Measurements from ENCODE around the gene EFCAB9.

EFCAB9 gene

DNA sequence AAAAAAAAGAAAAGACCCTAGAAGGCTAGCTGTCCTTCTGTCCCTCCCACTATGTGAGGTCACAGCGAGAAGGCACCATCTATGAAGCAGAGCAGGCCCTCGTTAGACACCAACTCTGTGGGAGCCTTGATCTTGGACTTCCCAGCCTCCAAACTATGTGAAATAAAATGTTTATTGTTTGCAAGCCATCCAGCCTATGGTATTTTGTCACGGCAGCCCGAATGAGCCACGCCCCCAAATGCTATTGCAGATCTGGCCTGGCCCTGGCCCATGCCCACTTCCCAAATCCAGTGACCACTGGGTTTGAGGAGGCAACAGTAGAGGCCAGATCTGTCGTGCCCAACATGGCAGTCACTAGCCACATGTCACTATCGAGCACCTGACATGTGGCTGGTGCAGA is 16.8 kb upstream of the EFCAB9 start:
- no peaks in the 10 kb centered on the region for H3K36me3 ChIP-seq (ENCODE audit: insufficient read depth)
- H2AFZ ChIP-seq (ENCODE audit: low read depth), result no peak overlapping the region
- no peaks in the 10 kb centered on the region for H3K79me2 ChIP-seq (ENCODE audit: insufficient read depth, low read depth)
- TF ChIP-seq, protein P1, sequence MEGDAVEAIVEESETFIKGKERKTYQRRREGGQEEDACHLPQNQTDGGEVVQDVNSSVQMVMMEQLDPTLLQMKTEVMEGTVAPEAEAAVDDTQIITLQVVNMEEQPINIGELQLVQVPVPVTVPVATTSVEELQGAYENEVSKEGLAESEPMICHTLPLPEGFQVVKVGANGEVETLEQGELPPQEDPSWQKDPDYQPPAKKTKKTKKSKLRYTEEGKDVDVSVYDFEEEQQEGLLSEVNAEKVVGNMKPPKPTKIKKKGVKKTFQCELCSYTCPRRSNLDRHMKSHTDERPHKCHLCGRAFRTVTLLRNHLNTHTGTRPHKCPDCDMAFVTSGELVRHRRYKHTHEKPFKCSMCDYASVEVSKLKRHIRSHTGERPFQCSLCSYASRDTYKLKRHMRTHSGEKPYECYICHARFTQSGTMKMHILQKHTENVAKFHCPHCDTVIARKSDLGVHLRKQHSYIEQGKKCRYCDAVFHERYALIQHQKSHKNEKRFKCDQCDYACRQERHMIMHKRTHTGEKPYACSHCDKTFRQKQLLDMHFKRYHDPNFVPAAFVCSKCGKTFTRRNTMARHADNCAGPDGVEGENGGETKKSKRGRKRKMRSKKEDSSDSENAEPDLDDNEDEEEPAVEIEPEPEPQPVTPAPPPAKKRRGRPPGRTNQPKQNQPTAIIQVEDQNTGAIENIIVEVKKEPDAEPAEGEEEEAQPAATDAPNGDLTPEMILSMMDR (conservative IDR thresholded peaks at IDR 0.05; ENCODE audit: low read depth, low read length), result no peak
- H3K4me3 ChIP-seq (IDR thresholded peaks at IDR 0.05; ENCODE audit: insufficient read depth, low read depth, low read length), result no peak overlapping the region
- H3K27me3 ChIP-seq (ENCODE audit: insufficient read depth, low read depth), result no peaks in the 10 kb centered on the region
- no peak overlapping the region for H3K4me2 ChIP-seq
- H3K27ac ChIP-seq, result no peak overlapping the region
- no peaks in the 10 kb centered on the region for H4K20me1 ChIP-seq (ENCODE audit: insufficient read depth)
- peaks cover 57% of the 10 kb centered on the region for H3K4me1 ChIP-seq (ENCODE audit: low read depth, poor library complexity, severe bottlenecking)
- H3K9ac ChIP-seq, result no peak overlapping the region

DNA sequence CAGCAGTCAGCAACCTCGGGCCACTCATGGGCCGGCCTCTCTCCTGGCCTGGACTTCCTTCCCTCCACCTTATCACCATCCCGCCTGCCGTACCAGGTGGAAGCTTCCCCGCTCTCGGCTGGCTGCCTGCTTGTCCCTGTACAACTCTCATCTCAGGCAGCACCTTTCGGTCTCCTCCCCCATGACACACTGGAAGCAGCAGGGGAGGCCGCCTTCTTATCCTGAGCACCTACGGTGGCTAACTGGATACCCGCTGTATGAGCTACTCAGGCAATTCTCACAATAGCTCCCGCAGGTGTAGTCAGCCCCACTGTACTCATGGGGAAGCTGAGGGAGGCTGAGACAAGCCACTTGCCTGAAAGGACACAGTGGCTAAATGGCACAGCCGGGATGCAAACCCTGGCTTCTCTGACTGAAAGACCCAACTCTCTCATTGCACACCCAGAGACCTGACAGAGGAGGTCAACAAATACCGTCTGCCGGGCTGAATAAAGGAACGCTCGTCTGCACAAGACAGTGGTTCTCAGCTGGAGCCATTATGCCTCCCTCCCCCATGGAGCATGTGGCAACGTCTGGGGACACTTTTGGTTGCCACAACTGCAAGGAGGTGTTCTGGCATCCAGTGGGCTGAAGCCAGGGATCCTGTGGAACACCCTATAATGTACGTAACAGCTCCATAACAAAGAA is 15.5 kb upstream of the EFCAB9 start:
- Histone ChIP-seq H3K27me3 (ENCODE audit: insufficient read depth, low read depth) (no peaks in the 10 kb centered on the region), H4K20me1 (ENCODE audit: insufficient read depth) (no peaks in the 10 kb centered on the region), H3K9ac (no peak overlapping the region; the same call in 1 of the 2 replicates), H3K79me2 (ENCODE audit: insufficient read depth, low read depth) (0 out of 2 replicates have a peak, but pooled peaks cover 4% of the 10 kb centered on the region), H3K27ac (peak overlapping the region; percentile 82; the same call in 1 of the 2 replicates), H2AFZ (ENCODE audit: low read depth) (no peak overlapping the region), H3K4me1 (ENCODE audit: low read depth, poor library complexity, severe bottlenecking) (peaks cover 57% of the 10 kb centered on the region), H3K4me3 (IDR thresholded peaks at IDR 0.05; ENCODE audit: insufficient read depth, low read depth, low read length) (no peak overlapping the region), H3K36me3 (ENCODE audit: insufficient read depth) (no peaks in the 10 kb centered on the region), H3K4me2 (peak overlapping the region; percentile 83)
- TF ChIP-seq, protein P1 (conservative IDR thresholded peaks at IDR 0.05; ENCODE audit: low read depth, low read length), result no peak

DNA sequence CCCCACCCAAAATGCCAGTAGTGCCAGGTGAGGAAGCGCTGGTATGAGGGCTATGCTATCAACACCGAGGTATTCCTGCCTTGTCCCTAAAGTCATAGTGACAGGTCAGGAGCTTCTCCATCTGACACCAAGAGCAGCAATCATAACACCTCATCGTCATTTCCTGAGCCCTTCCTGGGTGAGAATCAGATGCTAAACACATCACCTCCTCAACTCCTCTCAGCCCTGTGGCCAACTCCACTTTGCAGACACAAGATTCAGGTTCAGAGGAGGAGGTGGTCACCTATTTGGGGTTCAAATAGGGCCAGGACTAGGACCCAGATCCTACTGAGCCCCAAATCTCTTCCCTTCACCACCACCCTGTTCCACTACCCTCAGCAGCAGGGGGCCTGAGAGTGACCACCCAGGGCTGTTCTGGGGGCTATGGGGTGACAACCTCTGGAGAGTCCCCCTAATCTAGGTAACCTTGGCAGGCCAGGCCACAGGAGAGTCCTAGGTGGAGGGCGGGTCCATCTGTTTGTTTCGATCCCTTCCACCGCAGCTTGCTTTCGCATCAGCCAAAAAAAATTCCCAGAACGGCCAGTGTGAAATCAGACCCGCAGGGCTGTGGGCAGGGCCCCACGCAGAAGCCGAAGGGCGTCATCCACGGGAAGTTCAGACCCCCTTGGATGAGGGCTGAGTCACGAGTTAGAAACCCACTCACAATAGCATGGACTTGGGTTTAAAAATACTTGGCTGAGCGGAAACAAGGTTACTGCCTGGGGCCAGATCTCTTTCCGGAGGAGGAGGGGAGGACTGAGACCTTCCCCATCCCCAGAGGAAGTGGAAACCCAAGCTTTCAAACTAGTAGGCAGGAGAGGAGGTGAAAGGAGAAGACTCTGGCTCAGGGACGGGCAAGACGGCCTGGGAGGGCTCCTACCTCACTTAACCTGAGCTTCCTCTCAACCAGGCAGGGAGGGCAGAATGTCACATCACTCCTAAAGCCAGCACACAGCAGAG is 14.7 kb upstream of the EFCAB9 start:
- Histone ChIP-seq H2AFZ (ENCODE audit: low read depth) (peak overlapping the region; percentile 44; the same call in 1 of the 2 replicates), H4K20me1 (ENCODE audit: insufficient read depth) (no peaks in the 10 kb centered on the region)

DNA sequence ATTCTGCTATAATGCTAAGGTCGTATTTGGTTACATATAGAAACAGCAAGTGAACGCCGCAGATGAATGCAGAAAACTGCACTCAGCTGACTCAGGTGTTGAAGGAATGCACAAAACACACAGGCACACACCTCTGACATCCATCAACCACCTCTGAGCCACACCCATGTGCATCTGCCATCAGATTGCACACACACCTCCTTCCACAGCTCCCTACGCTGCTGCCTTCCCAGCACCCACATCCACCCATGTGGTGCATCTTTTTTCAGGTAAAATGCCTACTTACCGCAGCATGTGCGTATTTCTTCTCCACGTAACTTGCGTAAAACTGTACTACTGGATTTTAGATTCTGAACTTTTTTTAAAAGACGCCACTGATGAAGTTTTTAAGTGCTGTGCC is 13.0 kb upstream of the EFCAB9 start:
- Histone ChIP-seq H3K9ac (no peak overlapping the region), H3K4me2 (no peak overlapping the region), H4K20me1 (ENCODE audit: insufficient read depth) (no peaks in the 10 kb centered on the region), H2AFZ (ENCODE audit: low read depth) (no peak overlapping the region), H3K27me3 (ENCODE audit: insufficient read depth, low read depth) (no peaks in the 10 kb centered on the region), H3K36me3 (ENCODE audit: insufficient read depth) (no peaks in the 10 kb centered on the region), H3K79me2 (ENCODE audit: insufficient read depth, low read depth) (peaks cover 12% of the 10 kb centered on the region; the same call in 1 of the 2 replicates), H3K4me3 (IDR thresholded peaks at IDR 0.05; ENCODE audit: insufficient read depth, low read depth, low read length) (no peak overlapping the region), H3K4me1 (ENCODE audit: low read depth, poor library complexity, severe bottlenecking) (peaks cover 55% of the 10 kb centered on the region), H3K27ac (no peak overlapping the region)
- TF ChIP-seq, protein P1 (conservative IDR thresholded peaks at IDR 0.05; ENCODE audit: low read depth, low read length), result no peak

More for the DNA sequence above, 14.7 kb upstream of the EFCAB9 start:
- Histone ChIP-seq H3K36me3 (ENCODE audit: insufficient read depth) (no peaks in the 10 kb centered on the region), H3K4me1 (ENCODE audit: low read depth, poor library complexity, severe bottlenecking) (peaks cover 57% of the 10 kb centered on the region), H3K79me2 (ENCODE audit: insufficient read depth, low read depth) (0 out of 2 replicates have a peak, but pooled peaks cover 4% of the 10 kb centered on the region), H3K4me3 (IDR thresholded peaks at IDR 0.05; ENCODE audit: insufficient read depth, low read depth, low read length) (no peak overlapping the region), H3K4me2 (peak overlapping the region; percentile 83), H3K27ac (peak overlapping the region; percentile 82), H3K9ac (peak overlapping the region; percentile 50; the same call in 1 of the 2 replicates), H3K27me3 (ENCODE audit: insufficient read depth, low read depth) (no peaks in the 10 kb centered on the region)
- TF ChIP-seq, protein P1 (conservative IDR thresholded peaks at IDR 0.05; ENCODE audit: low read depth, low read length), result no peak
